ENCODE results near the gene PRR7. TPM values are rescaled to one million over a fixed set of nuclear protein-coding genes. Genes with fewer than 3 reads are reported as not detected.

Gene PRR7
- total and polyA plus RNA-seq, 2 experiments from 2014 or later = 10.5 to 24.8 TPM

DNA sequence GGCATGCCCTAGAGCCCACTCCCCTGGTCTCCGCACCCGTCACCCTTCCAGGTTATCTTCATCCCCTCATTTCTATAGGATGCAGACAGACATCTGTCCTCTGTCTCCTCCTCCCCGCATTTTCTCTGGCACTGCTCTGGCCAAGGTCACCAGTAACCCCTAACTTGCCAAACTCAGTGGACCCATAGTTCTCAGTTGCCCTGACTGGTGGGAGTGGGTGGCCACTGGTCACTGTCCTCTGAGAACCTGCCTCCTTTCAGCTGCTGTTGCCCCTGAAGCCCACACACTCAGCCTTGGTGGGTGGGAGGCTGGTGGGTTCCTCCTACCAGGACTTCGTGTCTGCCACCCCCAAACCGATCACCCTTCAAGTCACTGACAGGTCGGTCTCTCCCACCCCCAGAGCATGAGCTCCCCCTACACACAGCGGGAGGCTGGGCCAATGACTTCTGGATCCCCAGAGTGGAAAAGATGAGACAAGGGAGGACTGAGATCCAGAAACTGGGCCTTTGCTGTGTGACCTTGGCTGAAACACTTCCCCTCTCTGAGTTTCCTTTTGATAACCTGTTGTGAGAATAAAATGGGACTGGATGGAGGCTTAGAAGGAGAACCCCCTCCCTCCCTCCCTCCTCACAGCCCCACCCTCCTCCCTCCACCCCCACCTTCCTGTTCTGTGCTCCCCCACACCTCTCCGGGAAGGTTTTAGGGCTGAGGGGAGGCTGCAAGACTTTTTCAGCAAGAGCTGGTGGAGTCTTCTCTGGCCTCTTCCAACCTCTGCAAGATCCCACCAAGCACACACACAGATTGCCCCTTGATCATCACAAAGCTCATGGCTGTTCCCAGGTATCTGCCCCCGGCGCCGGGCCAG is 29.2 kb downstream of the PRR7 start:
- Histone ChIP-seq H3K9me3 (ENCODE audit: low read depth) (no peaks in the 10 kb centered on the region), H3K27ac (no peak overlapping the region), H3K4me3 (no peak overlapping the region), H3K4me2 (ENCODE audit: unreplicated experiment) (no peak overlapping the region), H3K4me1 (ENCODE audit: insufficient read depth) (peaks cover 33% of the 10 kb centered on the region), H3F3A (ENCODE audit: insufficient read depth) (peaks cover 56% of the 10 kb centered on the region), H3K36me3 (ENCODE audit: low read depth) (no peaks in the 10 kb centered on the region), H2AFZ (no peak overlapping the region), H4K20me1 (ENCODE audit: insufficient read depth) (no peaks in the 10 kb centered on the region), H3K9me2 (ENCODE audit: insufficient read depth) (no peaks in the 10 kb centered on the region), H3K27me3 (replicated peaks; ENCODE audit: insufficient read depth) (no peaks in the 10 kb centered on the region), H3K79me2 (ENCODE audit: insufficient read depth) (peaks cover 21% of the 10 kb centered on the region), H3K9ac (no peak overlapping the region)
- TF ChIP-seq EZH2 (IDR thresholded peaks at IDR 0.05; ENCODE audit: insufficient read depth, poor library complexity, severe bottlenecking) (no peak), EZH2phosphoT487 (IDR thresholded peaks at IDR 0.05; ENCODE audit: insufficient read depth, low read depth) (no peak)
- WGBS, 2 experiments (ENCODE audit: low coverage in 1 of 2, low lambda C conversion rate in 2 of 2, missing lambda C conversion rate in 2 of 2) = 78 to 82% methylated on average over 11 of the region's 11 CpGs
- in situ Hi-C loops (cut with MboI) = no loop called here
- peak; percentile 50 for DNase-seq

DNA sequence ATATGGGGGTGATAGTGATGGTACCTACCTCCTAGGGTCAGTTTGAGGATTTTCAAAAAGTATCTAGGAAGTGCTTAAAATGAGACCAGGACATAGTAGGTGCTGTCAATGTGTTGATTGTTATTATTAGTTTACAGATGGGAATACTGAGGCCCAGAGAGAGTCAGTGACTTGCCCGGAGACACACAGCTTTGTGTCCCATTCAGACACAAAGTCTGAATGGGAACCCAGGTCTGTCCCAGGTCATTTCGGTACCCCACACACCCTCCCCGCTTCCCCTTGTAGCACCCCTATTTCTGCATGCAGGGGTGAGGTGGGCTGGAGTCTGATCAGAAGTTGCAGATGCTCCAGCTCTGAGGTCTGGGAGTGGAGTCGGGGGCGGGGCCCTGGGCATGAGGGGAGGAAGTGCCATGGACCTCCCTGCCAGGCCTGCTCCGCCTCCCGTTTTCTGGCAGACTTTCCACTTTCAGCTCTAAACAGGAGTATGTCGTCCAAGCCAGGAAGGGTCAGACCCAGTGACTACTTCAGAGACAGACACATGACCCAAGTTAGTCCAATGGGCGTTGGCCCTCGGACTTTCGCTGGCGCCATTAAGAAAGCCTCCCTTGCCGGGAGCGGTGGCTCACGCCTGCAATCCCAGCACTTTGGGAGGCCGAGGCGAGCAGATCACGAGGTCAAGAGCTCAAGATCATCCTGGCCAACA is 30.1 kb downstream of the PRR7 start:
- H3K79me2 ChIP-seq (ENCODE audit: insufficient read depth) = peaks cover 13% of the 10 kb centered on the region
- peak overlapping the region; percentile 67; the same call in 1 of the 2 replicates for H3K27ac ChIP-seq
- no peaks in the 10 kb centered on the region for H4K20me1 ChIP-seq (ENCODE audit: insufficient read depth)
- peak; percentile 70 for DNase-seq
- TF ChIP-seq EZH2phosphoT487 (IDR thresholded peaks at IDR 0.05; ENCODE audit: insufficient read depth, low read depth) (no peak), EZH2 (IDR thresholded peaks at IDR 0.05; ENCODE audit: insufficient read depth, poor library complexity, severe bottlenecking) (no peak)
- H3K4me2 ChIP-seq (ENCODE audit: unreplicated experiment) = no peak overlapping the region
- H3K4me3 ChIP-seq = no peak overlapping the region
- H2AFZ ChIP-seq = no peak overlapping the region
- H3K9me3 ChIP-seq (ENCODE audit: low read depth) = no peaks in the 10 kb centered on the region
- no peak overlapping the region for H3K9ac ChIP-seq
- H3K4me1 ChIP-seq (ENCODE audit: insufficient read depth) = peaks cover 33% of the 10 kb centered on the region
- in situ Hi-C loops (cut with MboI) = no loop called here
- H3F3A ChIP-seq (ENCODE audit: insufficient read depth) = peaks cover 57% of the 10 kb centered on the region
- no peaks in the 10 kb centered on the region for H3K9me2 ChIP-seq (ENCODE audit: insufficient read depth)
- no peaks in the 10 kb centered on the region for H3K36me3 ChIP-seq (ENCODE audit: low read depth)
- 72 to 81% methylated on average over 16 to 18 of the region's 18 CpGs for WGBS, 2 experiments (ENCODE audit: low coverage in 1 of 2, low lambda C conversion rate in 2 of 2, missing lambda C conversion rate in 2 of 2)
- H3K27me3 ChIP-seq (replicated peaks; ENCODE audit: insufficient read depth) = no peaks in the 10 kb centered on the region

DNA sequence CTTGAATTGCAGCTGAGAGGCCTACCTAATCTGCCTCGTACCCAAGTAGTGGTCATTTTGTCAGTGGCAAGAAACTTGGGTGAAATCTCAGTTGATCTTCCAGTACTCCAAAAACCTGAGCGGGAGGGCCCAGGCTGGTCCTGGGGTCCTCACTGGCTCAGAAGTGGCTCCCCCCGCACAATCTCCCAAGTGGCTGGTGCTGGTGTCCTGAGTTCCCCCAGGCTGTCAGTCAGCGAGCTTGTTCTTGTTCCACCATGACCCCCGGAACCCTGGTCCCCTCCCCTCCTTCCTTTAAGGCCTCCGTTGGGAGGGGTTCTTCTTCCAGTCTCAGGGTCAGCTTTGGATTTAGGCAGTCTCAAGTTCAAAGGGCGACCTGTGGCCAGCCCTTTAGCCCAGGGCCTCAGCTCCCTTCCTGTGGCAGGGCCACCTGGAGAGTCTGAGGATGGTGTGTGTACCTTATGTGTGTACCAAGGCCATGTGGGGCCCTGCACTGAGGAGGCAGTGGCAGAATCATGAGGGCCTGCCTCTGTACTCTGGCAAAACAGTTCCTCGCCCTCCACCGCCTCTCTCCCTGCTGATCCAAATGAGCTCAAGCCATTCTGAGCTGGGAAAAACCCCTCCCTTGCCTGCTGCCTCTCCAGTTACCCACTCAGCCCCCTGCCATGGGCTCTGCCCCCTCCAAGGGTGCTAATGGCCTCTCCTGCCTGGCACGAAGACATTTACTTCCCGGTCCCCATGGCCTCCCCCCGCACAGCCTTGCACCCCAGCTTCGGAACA is 31.3 kb downstream of the PRR7 start:
- H3K4me1 ChIP-seq (ENCODE audit: insufficient read depth) = peaks cover 33% of the 10 kb centered on the region
- DNase-seq = peak; percentile 41

More for the DNA sequence above, 31.3 kb downstream of the PRR7 start:
- no peak for TF ChIP-seq EZH2 (IDR thresholded peaks at IDR 0.05; ENCODE audit: insufficient read depth, poor library complexity, severe bottlenecking)
- no peak for TF ChIP-seq EZH2phosphoT487 (IDR thresholded peaks at IDR 0.05; ENCODE audit: insufficient read depth, low read depth)
- no peak overlapping the region for H2AFZ ChIP-seq
- H3K79me2 ChIP-seq (ENCODE audit: insufficient read depth) = peaks cover under 1% of the 10 kb centered on the region
- no peaks in the 10 kb centered on the region for H3K9me2 ChIP-seq (ENCODE audit: insufficient read depth)
- H3K9ac ChIP-seq = no peak overlapping the region
- H3K27ac ChIP-seq = peak overlapping the region; percentile 67
- in situ Hi-C loops (cut with MboI) = no loop called here
- 91 to 92% methylated on average over 13 of the region's 13 CpGs for WGBS, 2 experiments (ENCODE audit: low coverage in 1 of 2, low lambda C conversion rate in 2 of 2, missing lambda C conversion rate in 2 of 2)
- H3K36me3 ChIP-seq (ENCODE audit: low read depth) = no peaks in the 10 kb centered on the region
- H3K4me3 ChIP-seq = no peak overlapping the region
- no peaks in the 10 kb centered on the region for H3K27me3 ChIP-seq (replicated peaks; ENCODE audit: insufficient read depth)
- no peaks in the 10 kb centered on the region for H3K9me3 ChIP-seq (ENCODE audit: low read depth)
- no peak overlapping the region for H3K4me2 ChIP-seq (ENCODE audit: unreplicated experiment)
- H3F3A ChIP-seq (ENCODE audit: insufficient read depth) = peaks cover 69% of the 10 kb centered on the region
- no peaks in the 10 kb centered on the region for H4K20me1 ChIP-seq (ENCODE audit: insufficient read depth)
